ENCODE results near the gene MIOS.

DNA sequence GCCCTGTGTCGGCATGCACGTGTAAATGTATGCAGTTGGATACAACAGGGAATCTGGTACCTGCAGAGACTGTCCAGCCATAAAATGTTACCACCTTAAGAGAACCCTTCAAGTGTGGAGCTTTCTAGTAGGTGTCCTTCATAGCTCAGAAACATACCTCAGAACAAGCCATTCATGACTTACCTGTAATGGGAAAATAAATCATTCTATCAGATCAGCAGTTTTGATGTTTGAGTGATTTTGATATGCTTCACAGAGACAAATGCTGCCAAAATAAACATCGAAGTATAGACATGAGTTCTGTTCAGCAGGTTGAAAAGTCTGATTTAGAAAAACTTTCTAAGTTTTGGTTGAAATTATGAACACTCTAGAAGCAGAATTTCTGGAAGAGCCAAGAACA is 40.3 kb downstream of the MIOS start:
- TF ChIP-seq, protein P1, sequence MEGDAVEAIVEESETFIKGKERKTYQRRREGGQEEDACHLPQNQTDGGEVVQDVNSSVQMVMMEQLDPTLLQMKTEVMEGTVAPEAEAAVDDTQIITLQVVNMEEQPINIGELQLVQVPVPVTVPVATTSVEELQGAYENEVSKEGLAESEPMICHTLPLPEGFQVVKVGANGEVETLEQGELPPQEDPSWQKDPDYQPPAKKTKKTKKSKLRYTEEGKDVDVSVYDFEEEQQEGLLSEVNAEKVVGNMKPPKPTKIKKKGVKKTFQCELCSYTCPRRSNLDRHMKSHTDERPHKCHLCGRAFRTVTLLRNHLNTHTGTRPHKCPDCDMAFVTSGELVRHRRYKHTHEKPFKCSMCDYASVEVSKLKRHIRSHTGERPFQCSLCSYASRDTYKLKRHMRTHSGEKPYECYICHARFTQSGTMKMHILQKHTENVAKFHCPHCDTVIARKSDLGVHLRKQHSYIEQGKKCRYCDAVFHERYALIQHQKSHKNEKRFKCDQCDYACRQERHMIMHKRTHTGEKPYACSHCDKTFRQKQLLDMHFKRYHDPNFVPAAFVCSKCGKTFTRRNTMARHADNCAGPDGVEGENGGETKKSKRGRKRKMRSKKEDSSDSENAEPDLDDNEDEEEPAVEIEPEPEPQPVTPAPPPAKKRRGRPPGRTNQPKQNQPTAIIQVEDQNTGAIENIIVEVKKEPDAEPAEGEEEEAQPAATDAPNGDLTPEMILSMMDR (IDR thresholded peaks at IDR 0.05; ENCODE audit: low read length) = no peak
- no peak for TF ChIP-seq EZH2 (IDR thresholded peaks at IDR 0.05; ENCODE audit: borderline replicate concordance, low read length)
